Ramos (cell line): ENCODE measurements around the gene TAS2R14.

ENCODE experiments used
- in situ Hi-C: fragments of 300-500 bp; cut with MboI; formaldehyde crosslinking; loops from one replicate; pipeline ENCODE4 v1.14.3; 2022; ENCODE audit warnings: low sequenced_read_pairs; ENCODE audit not compliant: unreplicated experiment

Gene TAS2R14

GRCh38 chr12:10910380-10910779, 28.7 kb downstream of the TAS2R14 start:
- in situ Hi-C loops, result no loop called here

GRCh38 chr12:10909462-10909861, 29.6 kb downstream of the TAS2R14 start, which contains the start of gene TAS2R13:
Gene TAS2R13 (minus strand): TSS chr12:10909562. CDS start chr12:10909298, 264 bp downstream.
- in situ Hi-C loops, result no loop called here

DNA sequence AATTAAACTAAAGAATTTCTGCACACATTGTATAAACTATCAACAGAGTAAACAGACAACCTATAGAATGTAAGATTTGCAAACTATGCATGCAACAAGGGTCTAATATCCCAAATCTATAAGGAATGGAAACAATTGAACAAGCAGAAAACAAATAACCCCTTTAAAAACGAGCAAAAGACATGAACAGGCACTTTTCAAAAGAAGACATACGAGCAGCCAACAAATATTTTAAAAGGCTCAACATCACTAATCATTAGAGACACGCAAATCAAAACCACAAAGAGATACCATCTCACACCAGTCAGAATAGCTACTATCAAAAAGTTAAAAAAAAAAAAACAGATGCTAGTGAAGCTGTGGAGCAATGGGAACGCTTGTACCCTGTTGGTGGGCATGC, 34.4 kb downstream of the TAS2R14 start:
- in situ Hi-C loops, result no loop called here

DNA sequence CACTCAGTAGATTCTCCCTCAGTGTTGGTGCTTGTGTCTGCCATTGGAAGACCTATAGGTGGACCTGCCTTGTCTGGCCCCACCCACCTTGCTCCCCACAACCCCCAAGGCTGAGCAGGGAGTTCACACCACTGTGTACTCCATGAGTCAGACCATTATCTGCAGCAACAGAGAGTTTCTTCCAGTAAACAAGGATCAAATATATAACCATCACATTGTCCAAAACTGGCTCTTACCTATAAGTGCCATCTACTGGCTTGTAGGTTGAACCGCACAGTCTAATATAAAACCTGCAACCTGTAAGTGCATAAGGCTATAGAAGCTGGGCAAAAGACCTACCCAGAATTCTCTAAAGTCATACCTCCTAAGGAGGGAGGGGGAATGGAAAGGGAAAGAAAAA, 37.6 kb downstream of the TAS2R14 start:
- in situ Hi-C loops, result no loop called here

- in situ Hi-C loops, result no loop called here
These were observed 38.1 kb downstream of the TAS2R14 start for GRCh38 chr12:10900972-10901371.

GRCh38 chr12:10900530-10900929, 38.5 kb downstream of the TAS2R14 start:
- in situ Hi-C loops, result no loop called here

DNA sequence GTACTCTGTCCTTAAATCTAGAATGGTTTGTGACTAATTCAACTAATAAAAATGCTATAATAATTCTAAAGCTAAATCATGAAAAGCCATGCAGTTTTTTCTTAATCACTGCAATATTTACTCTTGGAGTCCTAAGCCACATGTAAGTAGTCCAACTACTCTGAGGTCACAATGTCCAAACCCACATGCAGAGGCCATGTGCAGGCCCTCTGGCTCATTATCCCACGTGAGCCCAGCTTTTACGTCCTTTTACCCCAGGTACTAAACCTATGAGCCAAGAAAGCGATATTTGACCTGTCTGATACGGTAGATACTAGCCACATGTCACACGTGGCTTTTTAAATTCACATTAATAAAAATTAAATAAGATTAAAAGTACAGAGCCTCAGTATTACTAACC, 42.2 kb downstream of the TAS2R14 start:
- in situ Hi-C loops, result no loop called here

GRCh38 chr12:10891937-10892336, 47.1 kb downstream of the TAS2R14 start:
- in situ Hi-C loops, result no loop called here

- in situ Hi-C loops, result no loop called here
These were observed 49.8 kb downstream of the TAS2R14 start for GRCh38 chr12:10889226-10889625.
